Stimulated activated CD8-positive, alpha-beta memory T cell treated with anti-CD3 and anti-CD28 coated beads, Interleukin-15, amount 100 ng/mL, for 1 hour (primary cell): ENCODE results near the gene STK32C.
"Not testable (repeated sequence)": the region's sequence is repeated elsewhere in the genome, so short reads cannot be mapped to it uniquely, and the experiment has no call there.

ENCODE experiments used
- DNase-seq: peaks from one replicate; pipeline ENCODE4 v3.0.0-alpha.2; 2020; ENCODE audit warnings: low read depth

STK32C gene

DNA sequence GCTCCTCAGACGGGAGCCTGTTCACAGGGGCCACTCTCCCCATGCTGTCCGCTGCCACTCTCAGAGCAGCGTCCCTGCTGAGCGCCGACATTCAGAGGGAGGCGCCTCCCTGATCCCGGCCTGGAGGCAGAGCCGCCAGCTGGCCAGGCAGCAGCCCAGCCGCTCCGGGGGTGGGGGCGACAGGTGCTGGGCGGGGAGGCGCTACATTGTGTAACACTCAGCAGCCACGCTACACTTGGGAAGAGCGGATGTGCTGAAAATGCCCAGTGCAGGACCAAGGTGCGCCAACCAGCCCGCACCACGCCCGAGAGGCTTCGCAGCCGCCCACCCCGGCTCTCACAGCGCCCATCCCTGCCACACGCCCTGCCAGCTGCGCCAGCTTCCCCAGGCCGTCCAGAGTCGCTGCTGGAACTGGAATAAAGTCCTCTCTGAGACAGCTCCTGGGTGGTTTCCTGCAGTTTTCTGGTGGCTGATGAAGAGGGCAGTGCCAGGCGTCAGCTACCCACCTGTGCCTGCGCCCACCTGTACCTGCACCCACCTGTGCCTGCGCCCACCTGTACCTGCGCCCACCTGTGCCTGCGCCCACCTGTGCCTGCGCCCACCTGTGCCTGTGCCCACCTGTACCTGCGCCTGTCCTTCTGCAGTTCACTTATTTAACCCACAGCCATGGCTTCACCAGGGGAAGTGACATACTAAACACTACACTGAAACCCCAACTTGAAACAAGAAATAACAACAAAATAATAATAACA is 25.7 kb downstream of the STK32C start:
- DNase-seq: no peak

DNA sequence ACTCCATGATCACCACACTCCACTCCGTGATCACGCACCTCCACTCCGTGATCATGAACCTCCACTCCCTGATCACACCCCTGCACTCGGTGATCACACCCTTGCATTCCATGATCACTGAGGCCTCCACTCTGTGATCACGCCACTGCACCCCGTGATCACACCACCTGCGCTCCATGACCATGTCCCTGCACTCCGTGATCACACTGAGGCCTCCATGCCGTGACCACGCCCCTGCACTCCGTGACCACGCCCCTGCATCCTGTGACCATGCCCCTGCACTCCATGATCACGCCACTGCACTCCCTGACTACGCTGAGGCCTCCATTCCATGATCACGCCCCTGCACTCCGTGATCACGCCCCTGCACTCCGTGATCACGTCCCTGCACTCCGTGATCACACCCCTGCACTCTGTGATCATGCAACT is 27.1 kb downstream of the STK32C start:
- DNase-seq: no peak

DNA sequence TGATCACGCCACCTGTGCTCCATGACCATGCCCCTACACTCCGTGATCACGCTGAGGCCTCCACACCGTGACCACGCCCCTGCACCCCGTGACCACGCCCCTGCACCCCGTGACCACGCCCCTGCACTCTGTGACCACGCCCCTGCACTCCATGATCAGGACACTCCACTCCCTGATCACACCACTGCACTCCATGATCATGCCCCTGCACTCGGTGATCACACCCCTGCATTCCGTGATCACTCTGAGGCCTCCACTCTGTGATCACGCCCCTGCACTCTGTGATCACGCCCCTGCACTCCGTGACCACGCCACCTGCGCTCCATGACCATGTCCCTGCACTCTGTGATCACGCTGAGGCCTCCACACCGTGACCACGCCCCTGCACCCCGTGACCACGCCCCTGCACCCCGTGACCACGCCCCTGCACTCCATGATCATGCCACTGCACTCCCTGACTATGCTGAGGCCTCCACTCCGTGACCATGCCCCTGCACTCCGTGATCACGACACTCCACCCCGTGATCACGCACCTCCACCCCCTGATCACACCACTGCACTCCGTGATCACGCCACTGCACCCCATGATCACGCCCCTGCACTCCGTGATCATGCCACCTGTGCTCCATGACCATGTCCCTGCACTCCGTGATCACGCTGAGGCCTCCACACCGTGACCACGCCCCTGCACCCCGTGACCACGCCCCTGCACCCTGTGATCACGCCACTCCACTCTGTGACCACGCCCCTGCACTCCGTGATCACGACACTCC is 27.7 kb downstream of the STK32C start:
- no peak for DNase-seq

DNA sequence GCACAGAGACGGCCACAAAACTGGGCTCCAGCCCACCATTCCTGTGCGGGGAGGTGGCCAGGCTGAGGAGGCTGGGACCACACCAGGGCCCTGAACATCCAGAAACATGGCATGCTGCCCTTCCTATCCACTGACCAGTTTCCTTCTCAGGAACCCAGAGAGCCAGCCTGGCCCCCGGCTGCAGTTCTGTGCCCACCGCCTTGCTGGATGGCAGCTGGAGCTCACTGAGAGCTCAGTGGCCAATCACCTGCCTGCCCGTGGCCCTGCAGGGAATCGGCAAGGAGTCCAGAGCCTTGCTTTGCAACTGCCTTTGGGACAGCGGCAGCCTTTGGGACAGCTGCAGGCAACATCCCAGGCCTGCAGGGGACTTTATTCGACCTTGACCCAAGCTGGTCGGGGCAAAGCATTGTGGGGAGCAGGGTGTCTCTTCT is 30.4 kb downstream of the STK32C start:
- DNase-seq: no peak

DNA sequence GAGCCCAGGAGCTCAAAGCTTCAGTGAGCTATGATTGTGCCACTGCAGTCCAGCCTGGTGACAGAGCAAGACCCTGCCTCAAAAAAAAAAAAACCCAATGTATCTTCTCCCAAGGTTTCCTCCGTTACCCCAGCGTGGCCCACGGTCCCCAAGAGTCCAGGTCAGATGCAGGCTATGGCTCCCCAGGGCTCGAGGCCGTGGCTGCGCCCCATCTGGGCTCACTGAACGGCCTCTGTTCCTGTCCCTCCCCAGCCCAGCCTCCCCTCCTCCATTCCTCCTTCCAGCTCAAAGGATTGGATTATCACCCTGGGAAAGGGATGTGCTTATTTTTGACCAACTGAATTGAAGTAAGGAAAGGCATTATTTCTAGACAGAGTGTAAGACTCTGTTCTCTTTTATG is 31.0 kb downstream of the STK32C start:
- no peak for DNase-seq

DNA sequence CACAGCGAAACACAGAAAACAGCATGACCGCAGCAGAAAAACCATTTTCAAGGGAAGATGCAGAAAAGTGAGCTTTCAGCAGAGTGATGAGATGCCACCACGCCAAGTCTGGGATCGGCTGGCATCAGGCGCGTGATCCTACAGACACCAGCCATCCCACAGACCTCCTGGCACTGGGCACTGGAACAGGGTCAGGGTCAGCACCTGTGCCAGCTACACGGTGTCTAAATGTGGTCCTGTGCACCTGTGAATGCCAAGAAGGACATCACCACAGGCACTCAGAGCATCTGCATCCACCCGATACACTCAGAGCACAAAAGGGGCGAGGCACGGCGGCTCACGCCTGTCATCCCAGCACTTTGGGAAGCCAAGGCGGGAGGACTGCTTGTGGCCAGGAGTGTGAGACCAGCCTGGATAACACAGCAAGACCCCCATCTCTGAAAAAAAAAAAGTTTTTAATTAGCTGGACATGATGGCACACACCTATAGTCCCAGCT is 31.5 kb downstream of the STK32C start:
- no peak for DNase-seq

DNA sequence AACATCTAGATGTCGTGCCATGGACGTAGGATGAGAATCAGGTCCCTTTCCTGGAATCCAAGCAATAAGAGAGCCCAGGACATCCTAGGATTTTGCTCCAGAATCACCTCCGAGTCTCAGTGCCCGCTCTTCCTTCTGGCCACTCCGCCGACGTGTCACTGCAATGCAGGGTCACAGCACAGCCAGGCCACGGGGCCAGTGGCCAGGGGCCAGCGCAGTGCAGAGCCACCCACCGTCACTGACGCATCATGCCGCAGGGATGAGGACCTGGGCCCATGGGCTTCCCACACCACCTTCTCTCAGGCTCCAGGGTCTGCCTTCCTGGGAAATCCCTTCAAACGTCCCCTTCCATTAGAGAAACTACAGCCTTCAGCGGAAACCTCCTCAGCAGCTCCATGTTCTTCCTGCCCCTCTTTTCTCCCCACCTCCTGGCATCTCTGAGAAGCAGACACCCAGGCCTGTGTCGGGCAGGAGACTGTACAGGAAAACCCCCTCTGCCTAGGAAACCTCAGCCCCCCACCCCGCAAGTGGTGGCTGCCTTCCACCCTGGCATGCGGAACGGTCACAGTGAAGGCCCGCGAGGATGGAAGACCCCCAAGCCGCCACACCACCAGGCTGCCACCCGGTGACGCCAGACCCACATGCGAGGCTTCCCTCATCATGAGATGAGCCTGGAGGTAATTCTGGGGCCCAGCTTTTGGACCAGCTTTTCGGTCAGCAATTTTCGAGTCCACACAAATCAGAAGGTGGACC is 32.1 kb downstream of the STK32C start:
- no peak for DNase-seq

DNA sequence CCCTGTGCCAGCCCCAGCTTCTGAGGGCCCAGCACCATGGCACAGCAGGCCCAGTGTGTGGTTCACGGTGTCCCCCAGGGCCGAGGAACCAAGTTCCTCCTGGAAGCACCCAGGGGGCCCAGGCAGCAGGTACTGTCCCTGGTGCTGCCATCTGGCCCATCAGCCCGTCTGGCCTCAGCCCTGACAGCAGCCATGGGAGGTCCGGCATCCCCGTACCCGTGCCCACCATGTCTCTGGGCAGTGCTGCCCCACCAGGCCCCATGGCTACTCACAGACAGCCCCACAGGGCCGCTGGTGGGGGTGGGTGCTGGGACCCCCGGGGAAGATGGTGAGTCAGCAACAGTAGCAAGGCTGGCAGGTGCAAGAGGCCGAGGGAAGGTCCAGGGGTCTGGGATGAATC is 32.8 kb downstream of the STK32C start:
- no peak for DNase-seq

DNA sequence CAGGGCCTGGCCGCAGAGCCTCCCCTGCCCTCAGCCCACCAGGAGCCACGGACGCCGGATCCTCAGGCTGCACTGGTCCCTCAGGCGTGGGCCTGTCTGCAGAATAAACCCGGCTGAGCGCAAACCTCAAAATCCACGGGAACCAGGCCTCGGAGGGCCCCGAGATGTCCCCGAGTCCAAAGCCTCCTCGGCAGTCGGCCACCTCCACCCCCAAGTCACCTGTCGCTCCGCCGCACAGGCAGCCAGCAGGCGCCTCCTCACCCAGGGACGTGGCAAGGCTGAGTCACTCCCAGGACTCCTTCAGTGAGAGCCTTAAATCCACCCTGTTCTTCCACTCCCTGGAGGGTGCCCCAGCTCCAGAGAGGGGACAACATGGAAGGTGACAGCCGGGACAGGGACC is 33.2 kb downstream of the STK32C start:
- DNase-seq: no peak

DNA sequence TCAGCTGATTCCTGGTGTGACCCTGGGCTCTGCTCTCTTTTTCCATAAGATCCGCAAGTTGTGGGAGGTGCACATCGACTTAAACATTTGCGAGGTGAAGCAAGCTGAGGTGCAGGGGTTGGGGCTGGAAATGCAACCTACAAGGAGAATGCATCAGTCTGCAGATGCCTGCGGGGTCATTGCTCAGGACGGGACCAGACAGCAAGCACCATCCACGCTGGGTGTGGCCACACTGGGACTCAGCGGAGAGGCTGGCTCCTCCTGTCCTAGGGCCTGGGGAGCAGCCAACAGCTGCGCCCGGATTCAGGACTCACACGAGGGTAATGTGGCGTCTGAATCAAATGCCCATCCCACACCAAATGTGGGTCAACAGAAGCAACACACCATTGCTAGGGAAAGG is 33.8 kb downstream of the STK32C start:
- no peak for DNase-seq

DNA sequence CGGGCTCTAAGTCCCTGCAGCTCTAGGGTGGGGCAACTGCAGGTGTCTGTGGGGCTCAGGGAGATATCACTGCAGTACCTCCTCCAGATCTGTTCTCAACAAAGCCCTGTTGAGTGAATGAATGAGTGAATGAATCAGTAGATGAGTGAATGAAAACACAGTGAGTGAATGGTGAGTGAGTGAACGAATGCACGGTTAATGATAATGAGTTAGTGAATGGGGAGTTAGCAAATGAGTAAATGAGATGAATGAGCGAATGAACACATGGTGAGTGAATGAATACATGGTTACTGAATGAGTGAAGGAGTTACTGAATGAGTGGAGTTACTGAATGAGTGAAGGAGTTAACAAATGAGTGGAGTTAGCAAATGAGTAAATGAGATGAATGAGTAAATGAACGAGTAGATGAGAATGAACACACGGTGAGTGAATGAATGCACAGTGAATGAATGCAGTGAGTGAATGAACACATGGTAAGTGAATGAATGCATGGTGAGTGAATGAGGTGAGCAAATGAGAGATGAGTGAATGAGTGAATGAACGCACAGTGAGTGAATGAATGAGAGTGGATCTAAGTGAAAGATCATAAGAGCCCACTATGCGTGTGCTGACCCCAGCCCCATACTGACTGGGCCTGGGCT is 34.3 kb downstream of the STK32C start:
- DNase-seq: no peak

DNA sequence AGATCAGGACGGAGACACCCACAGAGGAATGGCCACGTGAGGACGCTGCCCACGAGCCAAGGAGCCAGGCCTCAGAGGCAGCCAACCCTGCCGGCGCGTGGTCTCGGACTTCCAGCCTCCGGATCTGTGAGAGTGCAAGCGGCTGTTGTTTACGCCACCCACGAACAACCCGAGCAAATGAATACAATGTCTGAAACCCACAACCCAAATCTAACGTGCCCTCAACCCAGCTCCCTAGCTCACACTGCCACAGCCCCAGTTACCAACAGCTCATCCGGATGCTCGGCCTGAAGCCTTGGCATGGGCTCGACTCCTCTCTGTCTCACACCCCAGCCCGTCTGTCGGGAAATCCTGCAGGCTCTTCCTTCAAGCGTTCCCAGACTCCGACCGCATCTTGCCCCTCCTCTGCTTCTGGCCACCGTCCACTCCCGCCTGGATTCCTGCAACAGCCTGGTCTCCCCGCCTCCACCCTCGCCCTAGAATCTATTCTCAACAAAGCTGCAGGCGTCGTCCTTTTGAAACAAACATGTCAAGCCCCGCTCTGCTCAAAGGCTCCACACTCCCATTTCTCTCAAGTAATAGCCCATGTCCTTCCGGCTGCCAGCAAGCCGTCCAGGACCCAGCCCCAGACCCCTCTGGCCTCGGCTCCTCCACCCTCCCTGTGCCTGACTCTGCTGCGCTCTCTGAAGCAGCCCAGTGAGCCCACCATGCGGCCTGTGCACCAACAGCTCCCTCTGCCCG is 35.3 kb downstream of the STK32C start:
- no peak for DNase-seq

DNA sequence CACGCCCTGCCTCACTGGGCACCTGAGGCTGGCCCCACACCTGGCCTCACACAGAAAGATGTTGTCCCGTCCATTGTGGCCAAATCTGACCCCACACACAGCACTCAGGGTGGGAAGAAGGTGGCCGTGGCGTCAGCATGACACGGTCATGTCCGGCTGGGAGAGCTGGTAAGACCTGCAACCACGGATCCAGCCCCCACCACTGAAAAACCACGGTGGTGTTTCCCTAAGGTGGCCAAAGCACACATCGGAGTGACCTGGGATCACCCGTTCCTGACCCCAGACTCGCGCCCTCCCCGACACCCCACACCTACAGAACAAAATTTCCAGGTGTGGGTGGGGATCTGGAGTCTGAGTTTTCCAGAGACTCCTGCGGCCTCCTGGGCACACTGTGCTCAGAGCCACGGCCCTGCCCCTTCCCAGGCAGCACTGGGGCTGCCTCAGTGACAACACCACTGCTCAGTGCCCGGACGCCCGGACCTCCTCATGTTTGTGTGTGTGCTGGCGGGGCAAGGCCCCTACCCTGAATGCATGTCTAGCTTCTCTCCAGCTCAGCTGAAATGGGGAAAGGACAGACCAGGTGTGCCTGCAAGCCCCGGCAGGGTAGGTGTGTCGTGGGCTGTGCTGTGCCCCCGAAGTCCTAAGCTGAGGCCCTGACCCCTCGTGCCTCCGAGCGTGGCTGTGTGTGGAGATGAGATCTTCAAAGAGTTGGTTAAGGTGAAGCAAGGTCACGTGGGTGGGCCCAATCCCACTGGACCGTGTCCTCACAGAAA is 36.1 kb downstream of the STK32C start:
- no peak for DNase-seq

DNA sequence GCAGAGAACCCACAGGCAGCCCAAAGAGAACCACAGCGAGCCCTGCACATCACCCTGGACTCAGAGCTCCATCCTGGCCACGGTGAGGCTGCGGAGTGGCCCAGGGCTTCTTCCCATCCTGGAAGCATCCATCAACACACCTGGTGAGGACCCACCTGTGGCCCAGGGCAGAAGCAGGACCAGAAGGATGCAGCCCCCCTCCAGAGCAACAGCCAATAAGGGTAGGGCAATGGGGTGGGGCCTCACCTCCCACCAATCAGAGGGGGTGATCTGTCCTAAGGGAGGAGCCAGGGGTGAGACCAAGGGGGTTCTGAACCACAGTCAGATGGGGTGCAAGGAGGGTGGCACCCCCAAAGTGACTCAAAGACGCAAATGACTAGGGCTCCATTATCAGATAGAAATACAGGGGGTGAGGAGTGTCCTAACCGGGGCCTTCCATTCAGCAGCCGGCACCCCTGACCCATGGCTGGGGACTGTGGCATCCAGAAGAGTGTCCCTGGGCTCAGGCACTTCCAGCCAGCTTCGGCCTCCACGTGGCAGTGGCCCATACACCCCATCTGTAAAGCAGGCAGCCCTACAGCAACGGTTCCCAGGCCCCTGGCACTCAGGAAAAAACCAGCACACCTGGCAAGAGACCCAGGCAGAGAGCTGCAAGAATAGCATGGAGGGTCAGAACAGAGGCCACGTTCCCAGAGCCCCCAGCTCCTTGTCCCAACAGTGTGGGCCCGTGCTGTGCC is 36.9 kb downstream of the STK32C start:
- no peak for DNase-seq

DNA sequence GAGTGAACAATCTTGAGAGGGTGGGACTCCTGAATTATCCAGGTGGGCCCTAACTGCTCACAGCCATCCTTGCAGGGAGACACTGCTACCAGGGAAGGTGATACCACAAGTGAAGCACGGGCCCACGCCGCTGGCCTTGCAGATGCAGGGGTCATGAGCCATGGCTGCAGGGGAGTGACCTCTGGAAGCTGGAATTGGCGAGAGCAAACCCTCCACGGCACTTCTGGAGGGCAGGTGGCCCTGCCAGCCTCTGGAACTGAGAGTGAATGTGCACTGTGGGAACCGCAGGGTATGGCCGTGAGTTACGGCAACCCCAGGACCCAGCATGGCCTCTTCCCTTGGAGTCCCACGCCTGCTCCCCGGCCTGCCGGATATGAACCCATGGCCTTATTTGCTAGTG is 37.5 kb downstream of the STK32C start:
- DNase-seq: no peak

DNA sequence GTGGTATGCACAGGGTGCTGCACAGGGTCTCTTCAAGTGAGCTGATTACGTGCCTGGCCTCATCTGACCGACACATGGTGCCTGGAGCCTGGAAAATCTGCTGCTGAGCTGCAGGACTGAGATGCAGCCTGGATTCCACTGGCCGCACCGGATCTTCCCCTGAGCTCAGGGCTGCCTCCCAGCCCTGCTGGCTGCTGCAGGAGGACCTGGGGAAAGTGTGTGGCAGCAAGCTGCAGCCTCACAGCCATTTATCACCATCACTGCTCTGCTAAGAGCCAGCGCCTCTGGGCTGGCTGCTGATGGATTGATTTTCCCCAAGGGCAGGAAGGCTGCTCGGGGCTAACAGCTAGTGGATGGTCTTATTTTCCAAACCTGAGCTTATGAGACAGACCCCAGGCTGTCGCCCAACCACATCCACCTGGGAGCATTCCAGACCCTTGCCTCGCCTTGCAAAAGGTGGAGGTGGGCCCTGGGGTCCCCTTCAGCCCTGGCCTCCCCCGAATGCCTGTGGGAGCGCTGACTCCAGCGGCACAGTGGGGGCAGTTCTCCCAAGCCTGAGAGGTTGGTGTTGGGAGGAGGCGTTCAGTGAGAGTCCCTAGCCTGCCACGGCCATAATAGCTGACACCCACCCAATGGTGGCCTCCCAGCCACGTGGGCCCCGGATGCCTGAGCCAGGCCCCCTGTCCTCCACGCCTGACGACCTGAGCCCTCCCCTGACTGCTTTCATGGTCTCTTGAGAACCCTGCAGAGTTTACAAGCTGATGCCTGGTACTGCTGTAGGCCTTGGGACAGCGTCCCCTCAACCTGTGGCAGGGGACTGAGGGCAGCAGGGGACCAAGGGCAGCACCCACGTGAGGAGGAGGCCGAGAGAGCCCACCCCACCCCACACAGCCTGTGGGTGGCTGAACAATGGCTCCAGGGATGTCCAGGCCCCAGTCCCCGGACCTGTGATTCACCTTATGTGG is 38.2 kb downstream of the STK32C start:
- no peak for DNase-seq

DNA sequence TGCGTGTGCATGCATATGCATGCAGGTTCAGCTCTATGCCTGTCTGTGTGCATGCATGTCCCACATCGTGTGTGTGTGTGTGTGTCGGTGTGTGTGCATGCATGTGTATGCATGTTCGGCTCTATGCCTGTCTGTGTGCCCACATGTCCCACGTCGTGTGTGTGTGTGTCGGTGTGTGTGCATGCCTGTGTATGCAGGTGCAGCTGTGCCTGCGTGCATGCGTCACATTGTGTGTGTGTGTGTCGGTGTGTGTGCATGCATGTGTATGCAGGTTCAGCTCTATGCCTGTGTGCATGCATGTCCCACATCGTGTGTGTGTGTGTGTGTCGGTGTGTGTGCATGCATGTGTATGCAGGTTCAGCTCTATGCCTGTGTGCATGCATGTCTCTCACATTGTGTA is 39.8 kb downstream of the STK32C start:
- DNase-seq: not testable (repeated sequence)

DNA sequence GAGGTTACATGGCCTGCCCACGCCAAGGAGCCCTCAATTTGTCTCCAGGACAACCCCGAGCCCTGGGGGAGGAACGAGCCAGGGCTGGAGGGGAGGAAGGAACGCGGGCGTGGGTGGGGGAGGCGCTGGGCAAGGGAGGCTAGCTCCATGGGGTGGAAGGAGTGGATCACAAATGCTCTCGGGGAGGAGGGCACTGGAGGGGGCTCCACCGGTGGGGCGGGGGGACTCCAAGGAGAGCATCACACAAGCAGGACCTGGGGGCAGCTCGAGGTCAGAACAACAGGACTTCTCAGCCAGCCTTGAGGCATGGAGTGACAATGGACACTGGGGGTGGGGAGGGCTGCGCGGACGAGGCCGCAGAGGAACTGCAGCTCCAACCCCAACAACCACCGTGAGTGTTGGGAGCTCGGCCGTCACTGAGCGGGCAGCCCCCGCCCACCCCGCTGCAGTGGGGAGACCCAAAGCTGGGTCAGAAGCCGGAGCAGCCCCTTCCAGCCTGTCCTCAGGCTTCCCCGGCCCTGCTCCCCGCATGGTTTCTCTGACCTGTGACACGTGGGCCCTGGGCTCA is 41.1 kb downstream of the STK32C start:
- no peak for DNase-seq
